Measurements from ENCODE around the gene TPP1.

TPP1 gene

DNA sequence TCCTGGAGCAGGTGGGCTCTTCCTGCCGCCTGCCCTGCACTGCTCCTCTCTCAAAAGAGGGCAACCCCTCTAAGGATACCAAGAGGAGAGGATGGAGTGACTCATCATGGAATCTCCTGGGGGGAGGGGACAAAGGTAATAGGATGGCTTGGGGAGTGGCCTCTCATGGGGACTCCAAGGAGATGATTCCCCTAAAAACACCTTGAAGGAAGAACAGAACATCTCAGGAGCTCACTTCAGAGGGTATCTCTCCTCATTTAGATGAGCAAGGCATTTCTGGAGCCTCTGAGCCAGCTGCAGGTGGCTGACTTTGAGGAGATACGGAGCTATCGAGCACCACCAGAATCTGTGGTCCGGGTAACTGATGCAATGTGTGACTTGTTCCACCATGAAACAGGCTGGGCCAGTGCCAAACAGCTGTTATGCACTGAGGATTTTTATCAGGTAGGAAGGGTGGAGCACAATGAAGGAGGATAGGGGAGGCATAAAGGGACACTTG, 56.1 kb downstream of the TPP1 start:
- no peak for DNase-seq (ENCODE audit: low read depth)

Data from fibroblast of gingiva (primary cell).